ENCODE measurements around the gene SPIRE1.
A peak's percentile ranks its signal among the peaks of the same experiment; 100 is the strongest.
"Not testable (repeated sequence)": the region's sequence is repeated elsewhere in the genome, so short reads cannot be mapped to it uniquely, and the experiment has no call there.

Gene SPIRE1

DNA sequence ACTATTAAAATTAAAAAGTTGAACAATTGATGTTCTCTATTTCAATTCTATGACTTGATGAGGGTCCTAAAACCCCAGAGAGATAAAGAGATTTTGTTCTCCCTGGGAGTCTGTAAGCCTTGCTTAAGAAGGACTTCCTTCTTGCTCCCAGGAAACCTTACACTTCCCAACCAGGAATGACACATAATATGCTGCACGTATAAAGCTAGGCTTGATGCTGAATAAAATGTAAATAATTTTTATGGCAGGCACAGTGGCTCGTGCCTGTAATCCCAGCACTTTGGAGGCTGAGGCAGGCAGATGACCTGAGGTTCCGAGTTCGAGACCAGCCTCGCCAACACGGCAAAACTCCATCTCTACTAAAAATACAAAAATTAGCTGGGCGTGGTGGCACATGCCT lies 27.8 kb downstream of the SPIRE1 start:
- ATAC-seq (no peak), DNase-seq (no peak)
- H3K9me3 Mint-ChIP-seq: no peaks in the 10 kb centered on the region
- no peaks in the 10 kb centered on the region for H3K4me1 Mint-ChIP-seq
- H3K27ac Mint-ChIP-seq: no peak overlapping the region
- no peak overlapping the region for H3K4me3 Mint-ChIP-seq
- H3K27me3 Mint-ChIP-seq: no peaks in the 10 kb centered on the region

DNA sequence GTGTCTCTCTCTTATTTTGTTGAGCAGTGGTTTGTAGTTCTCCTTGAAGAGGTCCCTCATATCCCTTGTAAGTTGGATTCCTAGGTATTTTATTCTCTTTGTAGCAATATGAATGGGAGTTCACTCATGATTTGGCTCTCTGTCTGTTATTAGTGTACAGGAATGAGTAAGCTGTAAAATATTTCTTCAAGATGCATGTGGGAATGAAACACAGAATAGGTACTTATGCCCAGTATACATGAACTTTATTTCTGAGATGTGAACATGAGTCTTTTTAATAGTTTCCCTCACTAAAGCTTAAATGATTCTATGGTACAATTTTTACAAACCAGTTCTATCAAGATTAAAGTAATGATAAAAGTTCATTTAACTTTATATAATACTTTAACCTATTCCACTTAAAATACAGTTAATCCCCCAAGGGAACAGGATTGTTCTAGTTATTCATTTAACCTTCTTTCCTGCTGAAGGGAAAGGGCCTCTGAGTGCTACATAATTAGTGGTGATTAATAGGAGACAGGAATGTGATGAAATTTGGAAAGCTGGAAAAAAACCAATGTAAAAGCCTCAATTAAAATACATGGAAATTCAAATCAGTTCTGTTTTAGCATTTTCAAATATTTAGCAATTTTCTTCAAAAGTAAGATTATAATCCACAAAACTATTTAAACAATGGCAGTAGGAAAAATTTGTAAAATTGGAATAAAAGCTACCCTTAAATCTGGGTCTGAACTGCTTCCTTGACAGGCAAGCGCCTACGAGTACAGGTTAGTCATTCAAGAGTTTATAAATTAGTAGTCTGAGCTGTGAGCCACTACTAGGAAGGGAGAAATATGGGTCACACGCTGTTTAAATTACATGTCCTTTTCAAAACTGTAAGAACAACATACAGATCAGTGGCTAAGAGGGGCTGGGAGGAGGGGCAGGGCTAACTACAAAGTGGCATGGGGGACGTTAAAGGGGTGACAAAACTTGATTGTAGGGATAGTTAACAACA lies 28.9 kb downstream of the SPIRE1 start:
- H3K4me3 Mint-ChIP-seq: no peak overlapping the region
- H3K4me1 Mint-ChIP-seq: no peaks in the 10 kb centered on the region
- H3K27ac Mint-ChIP-seq: no peak overlapping the region
- no peaks in the 10 kb centered on the region for H3K27me3 Mint-ChIP-seq
- no peaks in the 10 kb centered on the region for H3K9me3 Mint-ChIP-seq
- no peak for ATAC-seq
- DNase-seq: no peak

DNA sequence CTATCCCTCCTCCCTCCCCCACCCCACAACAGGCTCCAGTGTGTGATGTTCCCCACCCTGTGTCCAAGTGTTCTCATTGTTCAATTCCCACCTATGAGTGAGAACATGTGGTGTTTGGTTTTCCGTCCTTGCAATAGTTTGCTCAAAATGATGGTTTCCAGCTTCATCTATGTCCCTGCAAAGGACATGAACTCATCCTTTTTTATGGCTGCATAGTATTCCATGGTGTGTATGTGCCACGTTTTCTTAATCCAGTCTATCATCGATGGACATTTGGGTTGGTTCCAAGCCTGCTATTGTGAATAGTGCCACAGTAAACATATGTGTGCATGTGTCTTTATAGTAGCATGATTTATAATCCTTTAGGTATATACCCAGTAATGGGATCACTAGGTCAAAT lies 30.7 kb downstream of the SPIRE1 start:
- H3K9me3 Mint-ChIP-seq, H3K27ac Mint-ChIP-seq, H3K4me1 Mint-ChIP-seq, ATAC-seq, H3K27me3 Mint-ChIP-seq, H3K4me3 Mint-ChIP-seq, DNase-seq: not testable (repeated sequence)

DNA sequence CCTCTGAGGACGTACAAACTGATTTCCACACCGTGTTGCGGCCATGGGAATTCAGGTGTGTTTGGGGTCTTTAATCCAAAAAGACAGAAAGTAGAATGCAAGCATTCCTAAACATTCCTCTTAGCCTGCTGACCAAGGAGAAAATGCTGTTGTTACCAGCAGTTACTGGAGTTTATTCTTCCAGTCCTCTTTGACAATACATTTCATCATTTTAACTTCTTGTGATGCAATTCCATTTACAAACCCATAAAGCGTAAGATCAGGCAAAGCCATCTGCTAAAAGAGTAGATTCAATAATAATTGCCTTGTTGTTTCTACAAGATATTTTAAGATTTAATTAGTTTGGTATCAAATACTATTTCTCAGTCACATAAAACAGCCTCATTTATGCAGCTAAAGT lies 32.7 kb downstream of the SPIRE1 start:
- no peaks in the 10 kb centered on the region for H3K27me3 Mint-ChIP-seq
- no peak overlapping the region for H3K27ac Mint-ChIP-seq
- no peak for ATAC-seq
- DNase-seq: no peak
- no peaks in the 10 kb centered on the region for H3K9me3 Mint-ChIP-seq
- H3K4me1 Mint-ChIP-seq: no peaks in the 10 kb centered on the region
- H3K4me3 Mint-ChIP-seq: no peak overlapping the region

DNA sequence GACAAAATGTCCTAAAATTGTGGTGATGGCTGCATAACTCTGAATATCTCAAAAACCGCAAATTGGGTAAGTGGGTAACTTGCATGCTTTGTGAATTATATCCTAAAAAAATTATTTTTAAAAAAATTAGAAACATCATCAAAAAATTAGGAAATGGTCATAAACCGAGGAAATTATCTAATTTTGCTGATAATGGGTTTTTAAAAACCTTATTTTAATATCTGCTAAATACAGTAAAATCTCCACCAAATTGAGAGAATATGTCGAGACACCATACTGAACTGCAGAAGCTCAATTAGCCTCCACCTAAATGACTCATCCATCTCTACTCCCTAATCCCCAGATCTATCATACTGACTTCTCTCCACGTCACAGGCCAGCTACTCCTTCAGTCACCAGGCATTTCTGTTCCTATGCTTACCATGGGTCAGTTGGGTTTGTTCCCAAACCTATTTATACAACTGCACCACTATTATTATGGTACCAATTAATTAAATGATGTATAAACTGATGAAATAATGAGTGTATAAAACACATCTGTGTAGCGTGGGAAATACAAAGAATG lies 36.1 kb downstream of the SPIRE1 start:
- peak overlapping the region in 1 of 2 donors; percentile 10 for H3K27ac Mint-ChIP-seq
- no peaks in the 10 kb centered on the region for H3K4me1 Mint-ChIP-seq
- H3K9me3 Mint-ChIP-seq: no peaks in the 10 kb centered on the region
- no peak for DNase-seq
- no peaks in the 10 kb centered on the region for H3K27me3 Mint-ChIP-seq
- no peak overlapping the region for H3K4me3 Mint-ChIP-seq
- ATAC-seq: no peak

DNA sequence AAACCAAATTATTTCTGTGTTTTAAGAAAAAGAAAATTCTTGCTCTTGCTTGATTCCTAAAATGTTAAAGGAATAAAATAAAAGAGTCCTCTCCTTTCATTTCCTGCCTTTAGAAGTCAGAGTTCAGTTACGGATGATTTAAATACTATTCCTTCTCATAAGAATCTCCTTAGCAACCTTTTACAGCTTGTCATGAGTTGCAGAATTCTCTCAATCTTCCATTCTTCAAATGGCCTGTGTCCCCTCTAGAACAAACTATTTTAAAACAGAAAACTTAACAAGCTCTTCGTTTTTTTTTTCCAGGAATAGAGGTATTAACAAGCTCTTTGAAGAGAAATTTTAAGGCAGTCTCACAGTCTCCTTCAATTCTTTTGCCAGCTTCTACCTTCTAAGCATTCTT lies 42.2 kb downstream of the SPIRE1 start:
- no peaks in the 10 kb centered on the region for H3K9me3 Mint-ChIP-seq
- ATAC-seq: no peak
- no peaks in the 10 kb centered on the region for H3K4me1 Mint-ChIP-seq
- H3K27me3 Mint-ChIP-seq: no peaks in the 10 kb centered on the region
- no peak for DNase-seq
- H3K27ac Mint-ChIP-seq: no peak overlapping the region
- no peak overlapping the region for H3K4me3 Mint-ChIP-seq

DNA sequence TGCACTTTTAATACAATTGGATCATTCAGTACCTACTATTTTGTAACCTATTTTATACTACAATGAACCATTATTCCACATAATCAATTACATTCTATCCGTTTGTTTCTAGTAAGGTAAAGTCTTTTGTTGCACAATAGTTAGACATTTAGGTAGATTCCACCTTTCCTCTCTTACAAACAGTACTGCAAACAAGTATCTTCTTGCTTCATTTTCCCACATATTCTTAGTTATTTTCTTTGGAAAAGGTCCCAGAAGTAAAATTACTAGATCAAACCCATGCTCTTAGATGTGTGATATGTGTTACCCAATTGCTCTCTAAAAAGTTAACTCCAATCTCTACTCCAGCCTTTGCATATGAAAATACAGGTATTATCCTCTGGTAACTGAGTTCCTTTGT lies 49.6 kb downstream of the SPIRE1 start:
- H3K27ac Mint-ChIP-seq: no peak overlapping the region
- no peak for ATAC-seq
- no peaks in the 10 kb centered on the region for H3K27me3 Mint-ChIP-seq
- H3K4me1 Mint-ChIP-seq: no peaks in the 10 kb centered on the region
- H3K4me3 Mint-ChIP-seq: no peak overlapping the region
- H3K9me3 Mint-ChIP-seq: no peaks in the 10 kb centered on the region
- DNase-seq: no peak

DNA sequence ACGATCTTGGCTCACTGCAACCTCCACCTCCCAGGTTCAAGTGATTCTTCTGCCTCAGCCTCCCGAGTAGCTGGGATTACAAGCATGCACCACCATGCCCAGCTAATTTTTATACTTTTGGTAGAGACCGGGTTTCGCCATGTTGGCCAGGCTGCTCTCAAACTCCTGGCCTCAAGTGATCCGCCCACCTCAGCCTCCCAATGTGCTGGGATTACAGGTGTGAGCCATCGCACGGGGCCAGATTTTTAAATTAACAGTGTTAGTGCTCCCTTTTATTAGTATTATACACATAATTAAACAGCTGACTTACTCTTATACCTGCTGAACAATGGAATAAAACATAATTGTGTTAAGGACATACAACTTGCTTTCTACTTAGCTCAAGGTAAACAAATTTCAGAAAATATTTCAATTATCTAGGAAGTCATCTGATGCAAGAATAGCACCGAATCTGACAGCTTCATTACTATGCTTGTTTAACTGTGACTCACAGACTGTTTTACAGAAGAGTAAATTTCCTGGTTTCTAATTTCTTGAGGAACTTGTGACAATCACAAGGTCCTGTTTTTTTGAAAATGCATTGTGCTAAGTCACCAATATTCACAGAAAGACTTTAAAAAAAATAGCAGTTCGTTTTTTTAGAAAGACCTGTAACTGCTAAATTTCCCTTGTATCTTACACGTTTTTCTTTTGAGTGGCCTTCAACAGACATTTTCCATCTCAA lies 51.2 kb downstream of the SPIRE1 start:
- Mint-ChIP-seq H3K27ac (peak overlapping the region in 1 of 2 donors; percentile 89), H3K27me3 (no peaks in the 10 kb centered on the region), H3K4me1 (peaks cover 3% of the 10 kb centered on the region), H3K4me3 (no peak overlapping the region), H3K9me3 (no peaks in the 10 kb centered on the region)
- DNase-seq (no peak), ATAC-seq (peak; percentile 50)

DNA sequence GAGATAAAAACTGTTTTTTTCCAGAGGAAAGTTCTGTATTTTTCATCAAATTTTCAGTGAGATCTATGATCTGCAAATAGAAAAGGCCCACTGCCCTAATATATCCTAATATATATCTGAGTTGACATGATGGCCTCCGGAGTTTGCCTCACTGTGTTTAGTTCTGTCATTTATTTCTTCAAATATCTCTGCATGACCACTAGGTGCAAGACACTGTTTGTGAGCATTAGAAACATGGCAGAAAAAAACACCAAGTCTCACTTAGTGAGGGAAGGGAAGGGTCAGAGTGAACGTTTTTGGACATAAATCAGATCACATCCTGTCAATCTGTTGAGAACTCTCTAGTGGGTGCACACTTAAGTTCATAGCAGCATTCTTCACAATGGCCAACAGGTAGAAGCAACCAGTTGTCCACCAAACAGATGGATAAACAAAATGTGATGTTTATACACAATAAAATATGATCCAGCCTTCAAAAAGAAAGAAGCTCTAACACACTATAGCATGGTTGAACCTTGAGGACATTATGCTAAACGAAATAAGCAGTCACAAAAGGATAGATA lies 53.4 kb downstream of the SPIRE1 start:
- H3K4me1 Mint-ChIP-seq: peaks cover 5% of the 10 kb centered on the region
- ATAC-seq: no peak
- H3K9me3 Mint-ChIP-seq: no peaks in the 10 kb centered on the region
- no peak overlapping the region for H3K4me3 Mint-ChIP-seq
- no peak for DNase-seq
- H3K27me3 Mint-ChIP-seq: no peaks in the 10 kb centered on the region
- no peak overlapping the region for H3K27ac Mint-ChIP-seq

DNA sequence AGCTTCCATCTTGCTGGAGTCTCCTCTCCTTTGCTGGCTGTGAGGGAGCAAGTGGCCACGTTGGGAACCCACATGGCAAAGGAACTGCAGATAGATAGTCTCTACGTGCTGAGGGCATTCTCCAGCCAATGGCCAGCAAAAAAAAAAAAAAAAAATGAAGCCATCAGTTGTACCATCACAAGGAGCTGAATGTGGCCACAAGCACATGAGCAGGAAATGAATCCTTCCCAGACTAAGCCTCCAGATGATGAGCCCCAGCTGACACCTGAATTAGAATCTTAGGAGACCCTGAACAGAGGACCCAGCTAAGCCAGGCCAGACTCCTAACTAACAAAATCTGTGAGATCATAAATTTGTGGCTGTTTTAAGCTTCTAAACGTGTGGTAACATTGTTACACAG lies 57.9 kb downstream of the SPIRE1 start:
- Mint-ChIP-seq H3K4me1 (peaks cover 19% of the 10 kb centered on the region), H3K27ac (peak overlapping the region in 1 of 2 donors; percentile 28), H3K9me3 (no peaks in the 10 kb centered on the region), H3K4me3 (no peak overlapping the region), H3K27me3 (no peaks in the 10 kb centered on the region)
- no peak for DNase-seq
- ATAC-seq: no peak

DNA sequence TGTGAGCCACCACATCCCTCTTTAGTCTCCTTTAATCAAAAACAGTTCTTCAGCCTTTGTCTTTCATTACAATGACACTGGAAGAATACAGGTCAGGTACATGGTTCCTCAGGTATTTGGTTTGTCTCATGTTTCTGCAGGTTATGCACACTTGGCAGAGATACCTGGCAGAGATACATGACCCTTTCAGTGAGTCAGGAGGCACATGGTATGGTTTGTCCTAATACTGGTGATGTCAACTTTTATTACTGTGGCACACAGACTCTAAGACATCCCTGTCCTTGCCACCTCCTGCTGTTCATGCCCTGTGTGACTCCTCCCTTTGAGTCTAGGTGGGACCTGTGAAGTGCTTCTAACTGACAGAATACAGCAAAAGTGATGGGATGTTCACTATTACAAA lies 58.4 kb downstream of the SPIRE1 start:
- DNase-seq (no peak), ATAC-seq (peak; percentile 26)
- Mint-ChIP-seq H3K27me3 (no peaks in the 10 kb centered on the region), H3K4me1 (peaks cover 19% of the 10 kb centered on the region), H3K27ac (peak overlapping the region in 1 of 2 donors; percentile 28), H3K9me3 (no peaks in the 10 kb centered on the region), H3K4me3 (no peak overlapping the region)

DNA sequence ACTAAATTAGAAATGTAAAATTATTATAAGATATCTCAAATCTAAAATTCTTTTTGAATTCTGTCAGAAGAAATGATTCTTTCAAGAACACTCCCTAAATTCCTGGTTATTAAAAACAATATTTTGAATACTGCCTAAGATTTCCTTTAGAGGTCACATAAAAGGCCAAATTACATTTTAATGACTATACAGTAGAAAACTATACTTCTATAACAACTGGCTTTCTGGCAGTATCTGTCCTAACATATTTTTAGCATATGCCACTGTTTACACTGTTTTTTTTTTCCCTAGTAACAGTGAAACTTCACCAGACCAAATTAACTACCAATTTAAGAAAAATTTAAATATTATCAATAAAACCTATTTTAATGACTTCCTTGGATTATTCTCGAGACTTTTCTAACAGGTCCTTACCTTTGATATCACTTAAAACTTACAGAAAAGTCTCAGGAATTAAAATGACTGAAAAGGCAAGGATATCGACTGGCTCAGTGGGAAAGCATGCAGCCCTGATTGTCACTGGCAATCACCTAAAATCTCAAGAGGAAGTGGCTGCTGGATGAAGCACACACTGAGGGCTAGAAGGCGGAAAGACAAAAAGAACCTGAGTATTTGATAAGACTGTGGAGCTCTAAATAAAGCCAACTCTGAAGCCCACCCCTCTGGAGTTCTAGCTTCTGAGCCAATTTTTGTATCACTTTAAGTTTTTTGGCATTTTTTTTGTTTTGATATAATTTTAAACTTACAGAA lies 59.6 kb downstream of the SPIRE1 start:
- no peak overlapping the region for H3K4me3 Mint-ChIP-seq
- no peaks in the 10 kb centered on the region for H3K27me3 Mint-ChIP-seq
- DNase-seq (no peak), ATAC-seq (no peak)
- peaks cover 19% of the 10 kb centered on the region for H3K4me1 Mint-ChIP-seq
- H3K27ac Mint-ChIP-seq: no peak overlapping the region
- H3K9me3 Mint-ChIP-seq: no peaks in the 10 kb centered on the region

DNA sequence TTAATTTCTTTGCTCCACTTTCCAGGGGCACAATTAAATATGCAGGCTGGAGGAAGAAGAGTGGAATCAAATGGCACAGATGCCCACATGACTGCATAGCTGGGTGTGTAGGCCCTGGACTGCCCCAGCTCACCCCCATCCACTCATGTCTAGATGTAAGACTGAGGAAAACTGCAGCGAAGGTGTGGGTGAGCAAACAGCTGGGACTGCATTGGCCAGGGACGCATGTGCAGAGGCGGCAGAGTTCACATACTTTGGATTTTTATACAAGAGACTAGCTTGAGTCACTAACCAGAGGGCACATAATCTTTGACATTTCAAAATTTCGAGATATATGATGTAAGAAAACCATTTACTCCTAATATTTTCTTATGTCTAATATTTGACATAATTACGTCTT lies 60.1 kb downstream of the SPIRE1 start:
- no peak overlapping the region for H3K4me3 Mint-ChIP-seq
- no peak overlapping the region for H3K27ac Mint-ChIP-seq
- no peak for DNase-seq

DNA sequence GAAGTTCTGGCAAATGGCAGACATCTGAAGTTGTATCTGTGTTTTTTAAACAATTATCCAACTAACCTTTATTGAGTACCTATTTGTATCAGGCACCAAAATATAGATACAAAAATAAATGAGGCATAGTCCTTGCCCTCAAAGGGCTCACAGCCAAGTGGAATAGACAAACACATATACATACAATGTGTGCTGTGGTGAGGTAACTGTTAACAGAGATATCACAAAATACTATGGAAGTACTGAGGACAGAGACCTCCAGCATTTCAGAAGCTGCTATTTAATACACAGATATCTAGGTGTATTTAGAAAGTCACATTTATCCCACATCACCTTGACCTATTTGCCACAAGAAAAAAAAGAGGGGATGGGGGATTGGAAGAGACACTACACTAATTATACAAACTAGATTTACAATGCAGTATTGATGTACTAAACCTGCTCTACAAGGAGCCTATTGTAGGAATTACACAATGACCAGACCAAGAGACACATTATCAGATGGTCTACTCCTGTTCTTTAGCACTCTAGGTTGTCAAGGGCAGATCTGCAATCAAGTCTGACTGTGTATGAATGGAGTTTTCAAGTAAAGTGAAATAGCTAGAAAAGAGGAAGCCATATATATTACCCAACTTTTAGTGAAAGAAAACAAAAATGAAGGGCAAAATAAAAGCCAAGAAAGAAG lies 62.2 kb downstream of the SPIRE1 start:
- Mint-ChIP-seq H3K27ac (no peak overlapping the region), H3K27me3 (no peaks in the 10 kb centered on the region), H3K4me1 (peaks cover 14% of the 10 kb centered on the region), H3K9me3 (no peaks in the 10 kb centered on the region), H3K4me3 (no peak overlapping the region)
- ATAC-seq (no peak), DNase-seq (no peak)

More for the DNA sequence above, 60.1 kb downstream of the SPIRE1 start:
- Mint-ChIP-seq H3K9me3 (no peaks in the 10 kb centered on the region), H3K27me3 (no peaks in the 10 kb centered on the region), H3K4me1 (peaks cover 19% of the 10 kb centered on the region)
- no peak for ATAC-seq

DNA sequence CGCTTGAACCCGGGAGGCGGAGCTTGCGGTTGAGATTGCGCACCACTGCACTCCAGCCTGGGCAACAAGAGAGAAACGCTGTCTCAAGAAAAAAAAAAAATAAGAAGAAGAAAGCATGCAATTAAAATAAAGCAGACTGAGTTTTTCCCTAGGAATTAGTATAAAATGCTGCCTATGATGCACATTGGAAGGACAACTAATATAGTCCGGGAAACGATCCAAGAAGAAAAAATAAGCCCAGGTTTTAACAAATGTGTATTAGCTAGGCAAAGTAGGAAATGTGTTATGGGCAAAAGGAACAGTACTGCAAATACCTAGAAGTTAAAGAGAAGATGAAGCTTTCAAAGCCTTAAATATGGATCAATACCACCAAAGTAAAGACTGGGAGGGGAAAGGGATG lies 64.0 kb downstream of the SPIRE1 start:
- H3K4me1 Mint-ChIP-seq: peaks cover 14% of the 10 kb centered on the region
- H3K4me3 Mint-ChIP-seq: no peak overlapping the region
- H3K9me3 Mint-ChIP-seq: no peaks in the 10 kb centered on the region
- H3K27ac Mint-ChIP-seq: no peak overlapping the region
- no peak for DNase-seq
- ATAC-seq: no peak
- no peaks in the 10 kb centered on the region for H3K27me3 Mint-ChIP-seq
